SH-SY5Y (cell line): ENCODE measurements around the gene ACOXL.

ENCODE experiments used
- GATA2 ChIP-seq: IDR thresholded peaks from 2 replicates; pipeline ENCODE4 v1.6.1; 2011; ENCODE audit warnings: mild to moderate bottlenecking, low read depth, low read length
- GATA3 ChIP-seq: IDR thresholded peaks from 2 replicates; pipeline ENCODE4 v1.6.1; 2011; ENCODE audit warnings: low read depth, mild to moderate bottlenecking, low read length, moderate library complexity

Gene ACOXL

GRCh38 chr2:110843496-110843895, 111.1 kb downstream of the ACOXL start:
- no peak for TF ChIP-seq GATA3
- no peak for TF ChIP-seq GATA2

- no peak for TF ChIP-seq GATA3
- no peak for TF ChIP-seq GATA2
These were observed 111.7 kb downstream of the ACOXL start for GRCh38 chr2:110843959-110844510.

- TF ChIP-seq GATA3 (no peak), GATA2 (no peak)
These were observed 115.3 kb downstream of the ACOXL start for GRCh38 chr2:110847651-110848050.

- TF ChIP-seq GATA2 (no peak), GATA3 (no peak)
These were observed 115.7 kb downstream of the ACOXL start for GRCh38 chr2:110848071-110848470.

GRCh38 chr2:110848519-110849030, 116.2 kb downstream of the ACOXL start:
- TF ChIP-seq GATA3 (no peak), GATA2 (no peak)

- TF ChIP-seq GATA3 (no peak), GATA2 (no peak)
These were observed 119.2 kb downstream of the ACOXL start for GRCh38 chr2:110851531-110851930.

GRCh38 chr2:110852051-110852450, 119.7 kb downstream of the ACOXL start:
- no peak for TF ChIP-seq GATA3
- no peak for TF ChIP-seq GATA2

GRCh38 chr2:110852541-110853263, 120.3 kb downstream of the ACOXL start:
- no peak for TF ChIP-seq GATA2
- TF ChIP-seq GATA3, result no peak

- TF ChIP-seq GATA3, result no peak
- no peak for TF ChIP-seq GATA2
These were observed 121.1 kb downstream of the ACOXL start for GRCh38 chr2:110853516-110853915.

- TF ChIP-seq GATA2 (no peak), GATA3 (no peak)
These were observed 121.6 kb downstream of the ACOXL start for GRCh38 chr2:110853948-110854347.

- no peak for TF ChIP-seq GATA3
These were observed 122.1 kb downstream of the ACOXL start for GRCh38 chr2:110854355-110855081.

- TF ChIP-seq GATA2 (no peak), GATA3 (no peak)
These were observed 125.9 kb downstream of the ACOXL start for GRCh38 chr2:110858135-110858725.

- TF ChIP-seq GATA2 (no peak), GATA3 (no peak)
These were observed 126.8 kb downstream of the ACOXL start for GRCh38 chr2:110858993-110859701.

- TF ChIP-seq GATA3, result no peak
- no peak for TF ChIP-seq GATA2
These were observed 128.3 kb downstream of the ACOXL start for GRCh38 chr2:110860630-110861029.

GRCh38 chr2:110861616-110862260, 129.4 kb downstream of the ACOXL start:
- TF ChIP-seq GATA3 (no peak), GATA2 (no peak)
